RCC 7860 (cell line): ENCODE results near the gene GIMAP6.
A peak's percentile ranks its signal among the peaks of the same experiment; 100 is the strongest.
"Not testable (repeated sequence)": the region's sequence is repeated elsewhere in the genome, so short reads cannot be mapped to it uniquely, and the experiment has no call there.

ENCODE experiments used
- DNase-seq: peaks from one replicate; pipeline ENCODE4 v3.0.0-alpha.2; 2015; ENCODE audit warnings: low spot score
- FAIRE-seq: peaks from 2 replicates; lab custom pipeline; 2012; peaks lifted over from hg19 to GRCh38; lab: Jason Lieb, UNC

Gene GIMAP6

GRCh38 chr7:150648353-150649079 lies 16.3 kb upstream of the GIMAP6 start:
- no peak for FAIRE-seq
- DNase-seq: no peak

DNA sequence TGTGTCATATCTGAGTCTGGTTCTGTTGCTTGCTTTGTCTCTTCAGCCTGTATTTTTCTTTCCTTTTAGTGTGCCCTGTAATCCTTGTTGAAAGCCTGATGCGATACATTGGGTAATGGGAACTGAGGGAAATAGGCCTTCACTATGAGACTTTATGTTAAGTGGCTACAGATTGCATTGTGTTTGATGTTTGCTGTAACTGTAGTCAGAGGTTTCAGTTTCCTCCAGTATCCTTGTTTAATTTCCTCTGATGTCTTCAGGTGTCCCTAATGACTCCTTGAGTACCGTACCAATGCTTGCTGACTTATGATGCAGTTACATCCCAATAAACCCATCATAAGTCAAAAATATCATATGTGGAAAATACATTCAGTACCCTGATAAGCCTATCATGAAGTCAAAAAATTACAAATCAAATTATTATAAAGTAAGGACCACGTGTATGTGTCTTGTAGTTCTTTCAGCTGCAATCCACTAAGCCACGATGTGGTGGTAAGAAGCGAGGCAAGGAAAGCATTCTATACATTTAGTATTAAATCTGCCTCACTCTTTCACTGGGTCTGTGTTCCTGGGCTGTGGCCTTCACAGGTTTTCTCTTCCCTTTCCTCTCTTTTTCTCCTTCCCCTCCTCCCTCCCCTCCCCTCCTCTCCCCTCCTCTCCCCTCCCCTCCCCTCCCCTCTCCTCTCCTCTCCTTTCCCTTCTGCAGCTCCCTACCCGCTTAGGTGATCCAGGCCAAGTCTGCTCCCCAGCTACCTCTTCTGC lies 13.3 kb upstream of the GIMAP6 start:
- no peak for DNase-seq
- no peak for FAIRE-seq

GRCh38 chr7:150642926-150643325 lies 10.7 kb upstream of the GIMAP6 start:
- DNase-seq (no peak), FAIRE-seq (no peak)

DNA sequence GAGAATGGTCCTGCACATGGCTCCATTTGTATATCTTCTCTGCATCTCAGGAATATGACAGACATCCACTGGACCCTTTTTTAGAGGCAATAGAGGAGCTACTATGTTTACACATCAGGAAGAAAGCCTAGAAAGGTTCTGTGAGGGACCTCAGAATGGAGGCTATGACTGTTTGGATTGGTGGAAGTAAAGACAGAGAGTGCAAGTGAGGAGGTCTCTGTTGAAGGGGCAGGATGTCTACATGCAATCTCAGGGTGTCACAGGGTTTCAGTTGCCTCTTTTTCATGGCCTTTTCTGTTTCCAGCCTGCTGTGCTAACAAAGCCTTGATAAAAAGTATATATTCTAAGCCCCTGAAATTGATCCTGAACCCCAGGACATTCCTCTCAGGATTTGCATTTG lies 9.7 kb upstream of the GIMAP6 start:
- no peak for FAIRE-seq

GRCh38 chr7:150633926-150634325 lies 1.7 kb upstream of the GIMAP6 start:
- FAIRE-seq: no peak
- no peak for DNase-seq

More for the DNA sequence above, 9.7 kb upstream of the GIMAP6 start:
- no peak for DNase-seq

GRCh38 chr7:150631084-150631826 lies 930 bp downstream of the GIMAP6 start:
- no peak for FAIRE-seq
- no peak for DNase-seq

DNA sequence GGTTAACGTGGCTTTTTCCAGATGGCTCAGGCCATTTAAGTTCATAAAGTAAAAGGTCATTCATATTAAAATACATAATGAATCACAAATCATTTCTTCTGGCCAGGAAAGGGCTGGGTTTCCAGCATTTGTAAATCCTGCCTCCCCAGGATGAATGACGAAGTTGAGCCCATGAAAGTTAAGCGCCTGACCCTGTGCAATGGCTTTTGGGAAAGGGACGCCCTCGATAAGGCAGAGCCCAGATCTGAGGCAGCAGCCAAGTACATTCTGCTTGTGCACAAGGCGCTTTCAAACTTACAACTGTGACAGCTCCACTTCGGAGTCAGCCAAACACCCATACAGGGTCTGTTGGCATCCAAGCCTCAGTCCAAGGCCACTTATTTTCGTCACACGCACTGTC lies 2.8 kb downstream of the GIMAP6 start:
- DNase-seq: no peak
- FAIRE-seq: no peak

GRCh38 chr7:150627959-150628358 lies 4.2 kb downstream of the GIMAP6 start:
- FAIRE-seq (no peak), DNase-seq (no peak)

GRCh38 chr7:150626696-150627095 lies 5.5 kb downstream of the GIMAP6 start:
- DNase-seq (no peak), FAIRE-seq (no peak)

GRCh38 chr7:150621376-150621775 lies 10.8 kb downstream of the GIMAP6 start:
- no peak for DNase-seq
- FAIRE-seq: no peak

- FAIRE-seq: no peak
These were observed 11.4 kb downstream of the GIMAP6 start for GRCh38 chr7:150620617-150621371.

GRCh38 chr7:150620061-150620460 lies 12.1 kb downstream of the GIMAP6 start:
- no peak for DNase-seq
- FAIRE-seq: no peak

More at GRCh38 chr7:150620617-150621371, 11.4 kb downstream of the GIMAP6 start:
- no peak for DNase-seq

DNA sequence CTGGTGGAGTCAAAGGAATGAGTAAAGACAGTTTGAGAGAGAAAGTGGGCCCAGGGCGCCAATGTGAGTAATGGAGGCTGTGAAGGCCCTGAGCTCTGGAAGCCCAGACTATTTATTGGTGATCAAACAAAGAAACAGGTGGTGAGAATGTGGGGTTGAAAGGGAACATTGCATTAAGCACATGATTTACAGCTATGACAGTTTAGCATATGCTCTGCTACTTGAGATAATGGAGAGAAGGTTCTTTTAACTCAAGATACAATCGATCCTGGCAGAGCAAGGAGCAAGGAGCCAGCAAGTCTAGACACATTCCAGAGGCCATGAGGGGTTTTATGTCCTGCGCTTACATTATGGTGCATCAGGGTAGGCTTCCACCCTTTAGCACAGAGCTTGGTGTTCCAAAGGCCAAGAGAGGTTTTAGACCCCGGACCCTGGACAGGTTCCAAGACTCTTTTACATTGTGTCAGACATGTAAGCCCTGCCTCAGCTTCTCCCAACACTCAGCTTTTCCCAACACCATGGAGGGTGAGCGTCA lies 16.9 kb downstream of the GIMAP6 start:
- not testable (repeated sequence) for DNase-seq, FAIRE-seq

DNA sequence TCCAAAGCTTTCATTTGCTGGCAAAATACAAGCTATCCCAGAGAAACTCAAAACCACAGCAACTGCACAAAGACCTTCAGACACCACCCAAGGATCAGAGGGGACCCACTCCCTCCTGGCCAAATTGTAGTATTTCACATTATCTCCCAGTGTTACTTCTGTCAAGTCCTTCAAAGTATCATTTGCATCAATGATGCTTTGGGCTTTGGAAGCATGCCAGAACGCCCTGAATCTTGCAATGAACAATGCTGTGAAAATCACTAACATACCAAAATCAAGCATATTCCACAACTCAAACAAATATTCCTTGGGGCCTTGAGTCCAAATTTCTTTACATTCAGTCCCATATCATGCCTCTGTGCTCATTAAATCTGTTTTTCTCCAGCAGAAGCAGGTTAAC lies 17.8 kb downstream of the GIMAP6 start:
- DNase-seq, FAIRE-seq: not testable (repeated sequence)

DNA sequence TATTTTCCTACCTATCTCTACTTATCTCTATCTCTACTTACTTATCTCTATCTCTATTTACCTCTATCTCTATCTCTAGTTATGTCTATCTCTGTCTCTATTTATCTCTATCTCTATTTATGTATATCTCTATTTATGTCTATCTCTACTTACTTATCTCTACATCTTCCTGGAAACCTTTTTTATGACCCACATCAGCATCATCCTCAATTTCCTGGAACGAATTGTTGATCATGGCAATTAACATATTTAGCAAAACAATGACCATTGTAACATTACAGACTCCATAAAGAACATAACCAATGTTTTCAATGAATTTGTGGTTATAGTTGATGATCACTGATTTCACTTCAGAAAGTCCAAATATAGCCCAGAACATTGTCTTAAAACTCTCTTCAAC lies 18.3 kb downstream of the GIMAP6 start:
- no peak for FAIRE-seq
- peak; percentile 3 for DNase-seq

- DNase-seq (peak; percentile 3), FAIRE-seq (no peak)
These were observed 19.3 kb downstream of the GIMAP6 start for GRCh38 chr7:150612925-150613324.

DNA sequence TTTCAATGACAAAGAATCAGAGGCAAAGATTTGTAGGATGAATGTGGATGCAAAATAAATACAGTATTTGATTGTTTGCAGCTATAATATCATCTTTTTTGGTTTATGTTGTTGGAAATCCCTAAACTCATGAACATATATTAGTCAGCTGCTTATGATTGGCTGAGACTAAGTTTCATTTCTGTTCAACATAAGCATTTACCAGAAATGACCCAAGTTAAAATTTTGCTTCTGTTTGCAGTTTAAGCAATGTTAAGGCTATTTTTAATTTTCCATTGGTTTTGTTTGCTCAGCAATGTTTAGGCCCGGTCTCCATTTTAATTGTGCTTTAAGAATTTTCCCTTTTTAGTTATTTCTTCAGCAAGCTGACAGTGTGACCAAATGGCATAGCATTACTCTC lies 22.0 kb downstream of the GIMAP6 start:
- FAIRE-seq: no peak

GRCh38 chr7:150603600-150603999 lies 28.6 kb downstream of the GIMAP6 start:
- not testable (repeated sequence) for FAIRE-seq, DNase-seq

More for the DNA sequence above, 22.0 kb downstream of the GIMAP6 start:
- DNase-seq: no peak

GRCh38 chr7:150595361-150595760 lies 36.8 kb downstream of the GIMAP6 start:
- FAIRE-seq (no peak), DNase-seq (no peak)

DNA sequence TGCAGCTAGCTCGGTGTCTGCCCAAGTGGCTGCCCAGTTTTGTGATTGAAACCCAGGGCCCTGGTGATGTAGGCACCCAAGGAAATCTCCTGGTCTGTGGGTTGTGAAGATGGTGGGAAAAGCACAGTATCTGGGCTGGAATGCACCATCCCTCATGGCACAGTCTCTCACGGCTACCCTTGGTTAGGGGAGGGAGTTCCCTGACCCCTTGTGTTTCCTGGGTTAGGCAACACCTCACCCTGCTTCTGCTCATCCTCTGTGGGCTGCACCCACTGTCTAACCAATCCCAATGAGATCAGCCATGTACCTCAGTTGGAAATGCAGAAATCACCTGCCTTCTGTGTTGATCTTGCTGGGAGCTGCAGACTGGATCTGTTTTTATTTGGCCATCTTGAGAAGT lies 37.4 kb downstream of the GIMAP6 start:
- FAIRE-seq: no peak
- DNase-seq: no peak
